Coronary artery (tissue), 2 donors: ENCODE results near the gene STRADB.

Experiments used
- DNase-seq: peaks from one replicate; pipeline ENCODE4 v3.0.0-alpha.2; 2017; ENCODE audit warnings: low spot score
- H3K27ac ChIP-seq, 2 donors: fragments of 200-600 bp; sonication (generic); one replicate each; pipeline ENCODE4 v1.5.1; 2016 to 2019
- H3K4me3 ChIP-seq: fragments of 200-600 bp; sonication (generic); 2 replicates; pipeline ENCODE4 v1.5.1; 2016; ENCODE audit warnings: mild to moderate bottlenecking, moderate library complexity
- TF ChIP-seq, protein P1 (sequence below): fragments of 200-600 bp; sonication (generic); IDR thresholded peaks from one replicate; pipeline ENCODE4 v1.5.1; 2019; ENCODE audit warnings: antibody characterized with exemption

The STRADB gene

DNA sequence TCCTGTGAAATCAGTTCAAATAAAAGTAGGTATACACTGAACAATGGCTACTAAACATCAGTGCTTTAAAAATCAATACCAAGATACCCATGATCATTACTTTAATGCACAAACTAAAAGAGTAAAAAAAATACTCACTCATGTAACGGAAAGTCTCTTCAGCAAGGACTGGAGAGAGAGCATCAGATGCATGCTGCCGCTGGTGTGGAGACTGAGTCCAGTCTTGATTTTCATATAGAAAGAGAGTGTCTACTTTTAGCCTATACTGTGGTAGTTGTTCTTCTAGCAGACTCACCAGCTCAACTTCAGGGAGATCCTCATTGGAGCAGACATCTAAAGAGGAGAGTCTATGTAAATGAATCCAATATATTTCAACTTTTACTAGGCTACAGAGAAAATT, 44.3 kb upstream of the STRADB start:
- Histone ChIP-seq H3K4me3 (no peak overlapping the region), H3K27ac (peak overlapping the region; percentile 1 to 39)
- DNase-seq = no peak
- TF ChIP-seq, protein P1, sequence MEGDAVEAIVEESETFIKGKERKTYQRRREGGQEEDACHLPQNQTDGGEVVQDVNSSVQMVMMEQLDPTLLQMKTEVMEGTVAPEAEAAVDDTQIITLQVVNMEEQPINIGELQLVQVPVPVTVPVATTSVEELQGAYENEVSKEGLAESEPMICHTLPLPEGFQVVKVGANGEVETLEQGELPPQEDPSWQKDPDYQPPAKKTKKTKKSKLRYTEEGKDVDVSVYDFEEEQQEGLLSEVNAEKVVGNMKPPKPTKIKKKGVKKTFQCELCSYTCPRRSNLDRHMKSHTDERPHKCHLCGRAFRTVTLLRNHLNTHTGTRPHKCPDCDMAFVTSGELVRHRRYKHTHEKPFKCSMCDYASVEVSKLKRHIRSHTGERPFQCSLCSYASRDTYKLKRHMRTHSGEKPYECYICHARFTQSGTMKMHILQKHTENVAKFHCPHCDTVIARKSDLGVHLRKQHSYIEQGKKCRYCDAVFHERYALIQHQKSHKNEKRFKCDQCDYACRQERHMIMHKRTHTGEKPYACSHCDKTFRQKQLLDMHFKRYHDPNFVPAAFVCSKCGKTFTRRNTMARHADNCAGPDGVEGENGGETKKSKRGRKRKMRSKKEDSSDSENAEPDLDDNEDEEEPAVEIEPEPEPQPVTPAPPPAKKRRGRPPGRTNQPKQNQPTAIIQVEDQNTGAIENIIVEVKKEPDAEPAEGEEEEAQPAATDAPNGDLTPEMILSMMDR = no peak

DNA sequence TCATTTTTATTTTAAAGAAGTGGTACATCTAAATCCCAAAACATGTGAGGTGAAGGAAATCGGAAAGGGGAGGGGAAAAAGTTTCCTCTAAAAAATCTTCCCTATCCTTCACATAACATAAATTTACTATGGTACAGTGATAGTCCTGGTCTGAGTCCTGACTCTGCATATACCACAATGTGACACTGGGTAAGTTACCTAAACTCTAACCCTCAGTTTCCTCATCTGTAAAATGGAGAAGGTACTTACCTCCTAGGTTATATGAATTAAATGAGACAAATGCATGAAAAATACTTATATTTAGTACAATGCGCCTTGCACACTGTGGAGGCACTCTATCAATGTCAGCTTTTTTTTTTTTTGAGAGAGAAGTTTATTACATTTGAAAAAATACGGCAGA, 42.6 kb upstream of the STRADB start:
- DNase-seq = no peak
- TF ChIP-seq, protein P1 = no peak
- H3K4me3 ChIP-seq = no peak overlapping the region
- H3K27ac ChIP-seq = no peak overlapping the region

DNA sequence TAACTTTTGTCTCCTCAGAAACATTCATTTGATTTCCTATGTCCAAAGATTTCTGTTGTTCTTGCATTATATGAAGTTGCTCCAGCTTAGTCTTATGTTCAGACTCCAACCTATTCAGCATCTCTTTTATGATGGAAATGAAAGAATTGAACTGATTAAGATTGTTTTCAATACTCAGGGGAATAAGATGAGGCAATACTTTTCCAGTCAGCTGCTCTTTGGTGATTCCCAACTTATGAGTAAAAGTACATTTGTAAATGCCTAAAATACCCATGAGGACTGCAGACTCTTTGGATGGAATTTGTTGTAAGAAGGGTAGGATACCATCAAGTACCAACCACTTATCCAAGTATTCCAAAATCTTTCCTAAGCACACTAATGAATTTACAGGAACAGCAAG, 40.1 kb upstream of the STRADB start:
- no peak for DNase-seq
- TF ChIP-seq, protein P1 = no peak
- Histone ChIP-seq H3K27ac (peak overlapping the region; percentile 12 to 50), H3K4me3 (no peak overlapping the region)

DNA sequence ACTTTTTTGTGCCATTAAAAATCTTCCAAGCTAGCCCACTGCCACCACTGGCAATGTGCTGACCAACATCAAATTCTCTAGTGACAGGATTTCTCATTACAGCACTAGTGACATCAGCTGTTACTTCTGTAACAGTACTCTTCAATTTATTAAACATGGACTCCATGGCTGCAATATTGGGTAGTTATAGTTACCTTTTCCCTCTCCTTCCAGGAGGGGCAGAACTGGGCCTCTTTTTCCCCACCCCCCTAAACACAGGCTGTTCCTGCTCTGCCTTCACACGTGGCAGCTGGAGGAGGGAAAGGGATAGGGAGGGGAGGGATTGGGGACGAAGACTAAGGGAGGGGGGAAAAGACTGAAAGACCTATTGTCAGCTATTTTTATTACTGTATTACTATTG, 38.4 kb upstream of the STRADB start:
- no peak overlapping the region for H3K4me3 ChIP-seq
- DNase-seq = no peak
- TF ChIP-seq, protein P1 = no peak
- peak overlapping the region; percentile 51 to 81 for H3K27ac ChIP-seq

DNA sequence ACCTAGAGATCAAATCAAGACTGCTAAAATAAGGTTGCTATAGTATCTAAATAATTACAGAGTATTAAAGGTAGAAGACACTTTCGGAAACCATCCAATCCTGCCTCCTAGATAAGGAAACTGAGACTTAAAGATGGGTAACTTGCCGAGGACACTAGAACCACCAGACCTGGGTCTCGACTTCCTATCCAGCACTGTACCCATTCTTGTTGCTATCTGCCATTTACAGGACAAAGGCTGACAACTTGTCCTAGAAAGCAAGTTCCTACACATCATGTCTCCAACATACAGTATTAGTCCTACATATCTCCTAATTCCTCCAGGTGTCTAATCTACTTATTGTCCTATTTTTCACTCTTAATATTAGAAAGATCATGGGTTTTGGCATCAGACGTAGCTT, 38.0 kb upstream of the STRADB start:
- peak overlapping the region; percentile 51 to 81 for H3K27ac ChIP-seq
- no peak for DNase-seq
- no peak overlapping the region for H3K4me3 ChIP-seq
- TF ChIP-seq, protein P1 = no peak

DNA sequence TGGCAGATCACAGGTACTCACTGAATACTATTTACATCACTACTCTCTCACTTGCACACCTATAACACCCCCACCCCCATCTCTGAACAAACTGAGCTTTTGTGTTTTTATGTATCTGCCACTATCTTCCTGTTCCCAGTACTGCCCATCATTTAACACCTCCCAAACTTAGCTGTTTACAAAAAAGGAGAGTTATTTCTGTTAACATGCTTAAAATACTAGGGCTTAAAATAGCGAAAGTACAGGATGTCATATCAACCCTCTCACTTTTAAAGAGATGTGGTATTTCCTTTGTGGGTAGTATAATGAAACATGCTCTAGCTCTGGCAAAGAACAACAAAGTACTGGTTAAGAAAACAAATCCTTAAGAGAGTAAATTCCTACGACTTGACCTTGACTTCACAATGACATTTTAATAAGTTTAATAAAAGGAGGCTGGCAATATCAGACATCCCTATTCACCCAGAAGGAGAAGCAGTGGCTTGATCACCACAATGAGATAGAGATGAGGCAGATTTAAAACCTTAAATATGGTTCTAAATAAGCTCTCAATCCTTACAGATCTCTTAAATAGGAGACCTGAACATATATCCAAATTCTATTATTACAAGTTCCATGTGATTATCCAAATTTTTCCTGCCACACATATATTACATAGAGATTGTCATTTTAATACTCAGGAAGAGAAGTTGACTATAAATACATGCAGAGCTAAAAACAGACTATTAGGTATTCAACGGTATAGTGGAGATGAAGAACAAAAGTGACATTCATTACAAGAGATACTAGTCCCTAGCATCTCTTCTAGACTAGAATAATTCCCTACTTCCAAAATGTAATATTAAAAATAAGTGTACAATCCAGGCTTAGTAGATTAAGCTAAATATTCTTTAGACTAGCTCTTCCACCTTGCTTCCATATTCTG, 37.2 kb upstream of the STRADB start:
- peak overlapping the region; percentile 51 to 81 for H3K27ac ChIP-seq
- TF ChIP-seq, protein P1 = no peak
- DNase-seq = no peak

DNA sequence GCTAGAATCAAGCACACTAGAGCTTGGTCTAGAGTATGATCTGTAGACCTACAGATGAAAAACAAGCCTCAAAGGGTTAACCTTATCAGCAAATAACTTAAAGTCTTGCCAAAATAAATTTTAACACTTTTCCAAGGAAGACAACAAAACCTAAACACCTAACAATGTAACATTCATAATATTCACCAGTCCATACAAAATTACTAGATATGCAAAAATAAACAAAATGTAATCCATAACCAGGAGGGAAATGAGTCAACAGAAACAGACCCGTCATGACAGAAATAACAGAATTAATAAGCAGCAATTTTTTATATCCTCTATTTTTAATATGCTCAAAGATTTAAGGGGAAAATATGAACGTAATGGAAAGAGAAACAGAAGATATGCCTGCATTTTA, 36.4 kb upstream of the STRADB start:
- Histone ChIP-seq H3K4me3 (no peak overlapping the region), H3K27ac (peak overlapping the region; percentile 51 to 57)
- no peak for DNase-seq
- TF ChIP-seq, protein P1 = no peak

More for the DNA sequence above, 37.2 kb upstream of the STRADB start:
- H3K4me3 ChIP-seq = peak overlapping the region; percentile 27
